Measurements from ENCODE around the gene ARX.
A peak's percentile ranks its signal among the peaks of the same experiment; 100 is the strongest.

Gene ARX

DNA sequence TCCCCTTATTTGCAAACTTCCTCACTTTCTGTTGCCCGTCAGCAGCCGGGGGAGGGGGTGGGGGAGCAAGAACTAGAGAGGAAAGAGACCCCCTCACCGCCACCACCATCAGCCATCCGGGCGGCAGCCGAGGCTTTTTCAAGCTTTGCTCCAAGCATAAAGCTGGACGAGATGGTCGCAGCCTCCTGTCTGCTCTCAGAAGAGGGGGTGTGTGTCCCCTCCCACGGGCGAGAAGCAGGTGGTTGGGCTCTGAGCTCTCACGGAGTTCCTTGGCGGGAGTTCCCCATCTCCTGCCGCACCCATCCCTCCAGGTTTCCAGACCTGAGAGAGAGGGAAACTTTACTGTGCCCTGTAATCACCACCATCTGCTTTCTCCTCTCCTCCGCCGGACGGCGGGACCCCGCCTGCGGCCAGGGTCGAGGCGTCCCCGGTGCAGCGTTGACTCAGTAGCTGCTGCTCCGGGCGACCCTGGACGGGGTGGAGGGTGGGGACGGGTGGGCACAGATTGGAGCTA, 4.7 kb upstream of the ARX start:
- H4K8ac ChIP-seq (ENCODE audit: low read depth, low read length), result no peak overlapping the region
- no peaks in the 10 kb centered on the region for H3K36me3 ChIP-seq (ENCODE audit: control insufficient read depth, insufficient read depth, low read length)
- no peak overlapping the region for H3K23ac ChIP-seq (ENCODE audit: low read length)
- H3K9ac ChIP-seq (ENCODE audit: low read length), result no peak overlapping the region
- no peak overlapping the region for H3K18ac ChIP-seq (ENCODE audit: low read length)
- H2BK120ac ChIP-seq (ENCODE audit: low read depth, low read length), result no peak overlapping the region
- H3K27me3 ChIP-seq (ENCODE audit: insufficient read depth, low read length, poor library complexity), result peaks cover 33% of the 10 kb centered on the region
- H3K56ac ChIP-seq (ENCODE audit: low read length), result no peak overlapping the region
- no peaks in the 10 kb centered on the region for H3K79me2 ChIP-seq (ENCODE audit: control insufficient read depth, insufficient read depth, low read length)
- H3K4me2 ChIP-seq (ENCODE audit: low read length), result peak overlapping the region; percentile 36
- H2BK15ac ChIP-seq (replicated peaks; ENCODE audit: low read depth), result no peak overlapping the region
- no peak overlapping the region for H3K4me3 ChIP-seq (ENCODE audit: low read length)
- no CpG with 5 or more reads among the region's 27 CpGs for WGBS (ENCODE audit: extremely low coverage, insufficient coverage, low lambda C conversion rate)
- no peak for DNase-seq
- H3K27ac ChIP-seq (ENCODE audit: low read depth, low read length), result no peak overlapping the region
- H2BK5ac ChIP-seq (ENCODE audit: low read length), result no peak overlapping the region
- no peak overlapping the region for H4K5ac ChIP-seq (ENCODE audit: low read length)
- no peak overlapping the region for H3K4ac ChIP-seq (ENCODE audit: low read depth, low read length)
- no peak overlapping the region for H2AK5ac ChIP-seq (ENCODE audit: low read length)
- H3K79me1 ChIP-seq (ENCODE audit: low read length), result no peaks in the 10 kb centered on the region
- no peaks in the 10 kb centered on the region for H3K4me1 ChIP-seq (ENCODE audit: control insufficient read depth, low read depth, low read length)

DNA sequence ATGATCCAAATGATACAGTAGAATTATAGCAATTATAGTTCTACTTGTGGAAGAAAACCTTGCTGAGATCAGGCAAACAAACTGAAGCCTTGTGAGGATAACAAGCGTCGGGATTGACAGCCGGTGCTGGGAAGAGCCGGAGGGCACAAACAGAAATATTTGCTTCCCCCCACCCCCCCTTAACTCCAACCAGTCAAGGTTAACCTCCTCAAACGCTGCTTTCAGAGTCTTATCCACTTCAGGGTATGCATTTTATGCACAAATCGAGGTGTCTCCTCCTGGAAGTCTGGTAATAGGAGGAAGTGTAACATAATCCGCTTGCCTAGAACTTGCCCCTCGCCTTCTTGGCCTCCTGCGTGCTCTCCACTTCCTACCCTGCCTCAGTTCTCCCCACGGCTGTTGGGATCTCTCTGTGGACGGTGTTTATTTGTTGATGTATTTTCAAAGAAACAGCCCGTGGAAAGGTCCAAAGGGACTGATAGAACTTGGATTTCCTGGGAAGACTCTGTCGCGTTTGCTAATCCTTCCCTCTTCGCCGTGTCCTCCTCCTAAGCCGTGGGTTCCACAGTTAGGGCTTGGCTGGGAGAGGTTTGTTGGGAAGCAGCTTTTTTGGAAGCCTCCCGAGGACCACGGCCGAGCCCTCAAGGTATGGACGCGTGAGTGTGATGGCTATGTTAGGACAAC, 4.1 kb upstream of the ARX start:
- Histone ChIP-seq H3K4me2 (ENCODE audit: low read length) (no peak overlapping the region), H2AK5ac (ENCODE audit: low read length) (no peak overlapping the region), H3K4ac (ENCODE audit: low read depth, low read length) (no peak overlapping the region), H3K56ac (ENCODE audit: low read length) (no peak overlapping the region), H2BK15ac (replicated peaks; ENCODE audit: low read depth) (no peak overlapping the region), H3K18ac (ENCODE audit: low read length) (no peak overlapping the region), H3K79me2 (ENCODE audit: control insufficient read depth, insufficient read depth, low read length) (no peaks in the 10 kb centered on the region), H3K9ac (ENCODE audit: low read length) (no peak overlapping the region), H3K27me3 (ENCODE audit: insufficient read depth, low read length, poor library complexity) (peaks cover 39% of the 10 kb centered on the region), H3K79me1 (ENCODE audit: low read length) (no peaks in the 10 kb centered on the region), H2BK120ac (ENCODE audit: low read depth, low read length) (no peak overlapping the region), H3K23ac (ENCODE audit: low read length) (no peak overlapping the region), H4K8ac (ENCODE audit: low read depth, low read length) (no peak overlapping the region), H3K27ac (ENCODE audit: low read depth, low read length) (no peak overlapping the region), H2BK5ac (ENCODE audit: low read length) (no peak overlapping the region), H3K4me3 (ENCODE audit: low read length) (no peak overlapping the region), H4K5ac (ENCODE audit: low read length) (no peak overlapping the region), H3K36me3 (ENCODE audit: control insufficient read depth, insufficient read depth, low read length) (no peaks in the 10 kb centered on the region), H3K4me1 (ENCODE audit: control insufficient read depth, low read depth, low read length) (no peaks in the 10 kb centered on the region)
- WGBS (ENCODE audit: extremely low coverage, insufficient coverage, low lambda C conversion rate), result no CpG with 5 or more reads among the region's 22 CpGs
- peak; percentile 21 for DNase-seq

DNA sequence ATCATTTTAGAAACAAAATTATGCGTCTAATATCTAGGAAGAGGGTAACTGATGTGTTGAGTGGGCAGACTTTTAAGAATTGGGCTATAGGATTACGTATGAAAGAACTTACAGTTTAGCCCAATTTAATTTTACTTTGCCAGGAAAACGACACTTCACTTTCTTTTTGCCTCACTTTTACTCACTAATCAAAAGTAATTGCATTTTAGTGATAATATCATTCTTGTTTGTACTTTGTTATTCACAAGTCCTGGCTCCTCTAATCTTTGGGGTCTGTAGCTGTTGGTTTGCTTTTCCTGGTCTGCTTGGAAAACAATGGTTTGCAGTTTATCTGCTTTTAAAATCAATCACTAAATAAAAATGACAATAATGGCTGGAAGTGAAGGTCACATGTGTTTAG, 2.9 kb upstream of the ARX start:
- Histone ChIP-seq H4K8ac (ENCODE audit: low read depth, low read length) (no peak overlapping the region), H3K4ac (ENCODE audit: low read depth, low read length) (no peak overlapping the region), H3K4me3 (ENCODE audit: low read length) (no peak overlapping the region), H3K9ac (ENCODE audit: low read length) (no peak overlapping the region), H3K4me2 (ENCODE audit: low read length) (no peak overlapping the region), H4K5ac (ENCODE audit: low read length) (no peak overlapping the region), H2AK5ac (ENCODE audit: low read length) (no peak overlapping the region), H2BK5ac (ENCODE audit: low read length) (no peak overlapping the region), H3K18ac (ENCODE audit: low read length) (no peak overlapping the region), H3K27me3 (ENCODE audit: insufficient read depth, low read length, poor library complexity) (peaks cover 47% of the 10 kb centered on the region), H3K27ac (ENCODE audit: low read depth, low read length) (no peak overlapping the region), H3K56ac (ENCODE audit: low read length) (no peak overlapping the region), H3K79me2 (ENCODE audit: control insufficient read depth, insufficient read depth, low read length) (no peaks in the 10 kb centered on the region), H3K79me1 (ENCODE audit: low read length) (no peaks in the 10 kb centered on the region), H3K4me1 (ENCODE audit: control insufficient read depth, low read depth, low read length) (no peaks in the 10 kb centered on the region), H3K23ac (ENCODE audit: low read length) (no peak overlapping the region), H3K36me3 (ENCODE audit: control insufficient read depth, insufficient read depth, low read length) (no peaks in the 10 kb centered on the region), H2BK15ac (replicated peaks; ENCODE audit: low read depth) (no peak overlapping the region), H2BK120ac (ENCODE audit: low read depth, low read length) (no peak overlapping the region)
- no peak for DNase-seq
- no CpG with 5 or more reads among the region's 3 CpGs for WGBS (ENCODE audit: extremely low coverage, insufficient coverage, low lambda C conversion rate)

DNA sequence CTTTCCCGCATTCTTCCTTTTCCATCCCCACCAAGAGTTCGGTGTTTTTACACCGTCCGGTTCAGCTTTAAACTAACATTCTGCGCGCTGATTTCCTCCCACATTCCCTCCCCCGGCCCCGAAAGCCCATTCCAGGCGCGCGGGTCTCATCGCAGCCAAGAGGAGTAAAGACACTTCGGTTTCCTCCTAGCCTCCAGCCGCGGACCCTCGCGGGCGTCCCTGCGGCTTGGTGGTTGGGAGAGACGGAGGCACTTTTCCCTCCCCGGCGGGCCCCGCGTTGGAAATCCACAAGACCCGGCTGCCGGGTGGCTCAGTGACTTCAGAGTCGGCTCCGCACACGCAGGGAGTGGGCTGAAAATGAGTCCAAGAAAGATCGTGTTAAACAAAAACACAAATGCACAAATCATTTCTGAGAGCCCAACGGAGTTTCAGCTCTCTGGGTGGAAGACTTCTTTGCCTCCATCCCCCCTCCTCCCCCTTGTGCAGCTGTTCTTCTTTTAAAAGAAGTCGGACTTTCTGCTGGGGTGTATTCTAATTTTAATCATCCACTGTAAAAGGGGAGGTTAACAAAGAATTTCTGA, 2.0 kb upstream of the ARX start:
- no peak overlapping the region for H3K4ac ChIP-seq (ENCODE audit: low read depth, low read length)
- H3K27ac ChIP-seq (ENCODE audit: low read depth, low read length), result no peak overlapping the region
- no peak overlapping the region for H2BK15ac ChIP-seq (replicated peaks; ENCODE audit: low read depth)
- no peak overlapping the region for H4K8ac ChIP-seq (ENCODE audit: low read depth, low read length)
- H3K4me3 ChIP-seq (ENCODE audit: low read length), result no peak overlapping the region
- peak overlapping the region; percentile 5 for H3K18ac ChIP-seq (ENCODE audit: low read length)
- no peak overlapping the region for H4K5ac ChIP-seq (ENCODE audit: low read length)
- no peaks in the 10 kb centered on the region for H3K79me2 ChIP-seq (ENCODE audit: control insufficient read depth, insufficient read depth, low read length)
- peak; percentile 28 for DNase-seq
- H3K4me2 ChIP-seq (ENCODE audit: low read length), result no peak overlapping the region
- H3K27me3 ChIP-seq (ENCODE audit: insufficient read depth, low read length, poor library complexity), result peaks cover 48% of the 10 kb centered on the region
- H3K9ac ChIP-seq (ENCODE audit: low read length), result no peak overlapping the region
- H3K23ac ChIP-seq (ENCODE audit: low read length), result no peak overlapping the region
- no peak overlapping the region for H2AK5ac ChIP-seq (ENCODE audit: low read length)
- H2BK120ac ChIP-seq (ENCODE audit: low read depth, low read length), result no peak overlapping the region
- H3K79me1 ChIP-seq (ENCODE audit: low read length), result no peaks in the 10 kb centered on the region
- no CpG with 5 or more reads among the region's 32 CpGs for WGBS (ENCODE audit: extremely low coverage, insufficient coverage, low lambda C conversion rate)
- no peaks in the 10 kb centered on the region for H3K4me1 ChIP-seq (ENCODE audit: control insufficient read depth, low read depth, low read length)
- no peak overlapping the region for H3K56ac ChIP-seq (ENCODE audit: low read length)
- H3K36me3 ChIP-seq (ENCODE audit: control insufficient read depth, insufficient read depth, low read length), result no peaks in the 10 kb centered on the region
- no peak overlapping the region for H2BK5ac ChIP-seq (ENCODE audit: low read length)

DNA sequence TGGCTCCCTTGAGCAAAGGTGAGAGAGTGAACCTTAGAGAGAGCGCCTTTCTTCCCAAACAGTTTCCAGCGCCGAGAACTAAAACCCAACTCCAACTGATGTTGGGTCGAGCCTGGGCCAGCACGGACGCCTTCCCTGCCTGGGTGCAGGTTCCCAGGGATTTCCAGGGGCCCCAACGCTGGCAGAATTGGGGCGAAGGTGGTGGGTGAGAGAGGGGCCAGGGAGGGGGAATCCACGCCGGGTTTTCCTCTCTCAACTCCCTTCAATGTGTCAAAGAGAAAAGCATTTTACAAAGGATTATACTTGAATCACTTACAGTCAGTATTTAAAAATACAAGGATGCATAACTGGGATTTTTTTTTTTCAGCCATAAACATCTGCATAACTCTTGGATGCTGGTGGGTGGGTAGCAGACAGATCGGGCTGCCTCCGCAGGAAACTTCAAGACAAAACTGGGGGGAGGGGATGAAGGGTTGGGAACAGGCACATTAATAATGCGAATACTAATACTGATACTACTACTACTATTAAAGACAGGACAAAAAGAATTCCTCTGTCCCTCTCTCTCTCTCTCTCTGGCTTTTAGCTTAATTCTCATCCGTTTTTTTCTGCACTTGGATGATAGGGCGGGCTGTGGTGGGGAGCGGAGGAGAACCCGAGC, 1.3 kb upstream of the ARX start:
- Histone ChIP-seq H3K23ac (ENCODE audit: low read length) (no peak overlapping the region), H3K9ac (ENCODE audit: low read length) (no peak overlapping the region), H2BK5ac (ENCODE audit: low read length) (no peak overlapping the region), H2AK5ac (ENCODE audit: low read length) (no peak overlapping the region), H3K4me3 (ENCODE audit: low read length) (no peak overlapping the region), H3K79me1 (ENCODE audit: low read length) (no peaks in the 10 kb centered on the region), H3K27me3 (ENCODE audit: insufficient read depth, low read length, poor library complexity) (peaks cover 46% of the 10 kb centered on the region), H3K27ac (ENCODE audit: low read depth, low read length) (no peak overlapping the region), H3K36me3 (ENCODE audit: control insufficient read depth, insufficient read depth, low read length) (no peaks in the 10 kb centered on the region), H4K8ac (ENCODE audit: low read depth, low read length) (no peak overlapping the region), H3K4ac (ENCODE audit: low read depth, low read length) (no peak overlapping the region), H3K56ac (ENCODE audit: low read length) (no peak overlapping the region), H3K79me2 (ENCODE audit: control insufficient read depth, insufficient read depth, low read length) (no peaks in the 10 kb centered on the region), H3K4me2 (ENCODE audit: low read length) (no peak overlapping the region), H3K4me1 (ENCODE audit: control insufficient read depth, low read depth, low read length) (no peaks in the 10 kb centered on the region), H4K5ac (ENCODE audit: low read length) (no peak overlapping the region), H2BK15ac (replicated peaks; ENCODE audit: low read depth) (no peak overlapping the region), H3K18ac (ENCODE audit: low read length) (no peak overlapping the region), H2BK120ac (ENCODE audit: low read depth, low read length) (no peak overlapping the region)
- DNase-seq, result peak; percentile 39
- WGBS (ENCODE audit: extremely low coverage, insufficient coverage, low lambda C conversion rate), result no CpG with 5 or more reads among the region's 17 CpGs
